Transverse colon (tissue), 4 donors: ENCODE measurements around the gene KIF21A.

Experiments used
- CTCF ChIP-seq, 5 experiments: fragments of 200-600 bp in 3 of 5; fragments of 450-650 bp in 2 of 5; sonication (generic) in 3 of 5; IDR thresholded peaks; 1 replicate in 2 of 5; 2 replicates in 3 of 5; pipeline ENCODE4 v1.5.1; 2016 to 2017; ENCODE audit warnings: antibody characterized with exemption in 5 of 5, inconsistent platforms in 3 of 5, mild to moderate bottlenecking in 2 of 5, moderate library complexity in 1 of 5
- EP300 ChIP-seq: sonication (generic); formaldehyde crosslinking; IDR thresholded peaks from one replicate; pipeline ENCODE4 v1.6.1; 2017; ENCODE audit warnings: antibody characterized with exemption, low read depth
- POLR2A ChIP-seq: fragments of 450-650 bp; IDR thresholded peaks from one replicate; pipeline ENCODE4 v1.6.1; 2016; ENCODE audit warnings: antibody characterized with exemption, mild to moderate bottlenecking, moderate library complexity
- POLR2AphosphoS5 ChIP-seq, 3 donors: sonication (generic); formaldehyde crosslinking; IDR thresholded peaks; one replicate each; pipeline ENCODE4 v1.6.1; 2016; ENCODE audit warnings: antibody characterized with exemption in 3 of 3

- no peak for TF ChIP-seq CTCF (IDR thresholded peaks at IDR 0.05)
- no peak for TF ChIP-seq POLR2A
- TF ChIP-seq POLR2AphosphoS5 (IDR thresholded peaks at IDR 0.05): no peak
- no peak for TF ChIP-seq EP300
Observed at GRCh38 chr12:39417916-39418315, 25.0 kb downstream of the KIF21A start.
